SK-N-SH (cell line): Measurements from ENCODE around the gene TEX264.

Source experiments
- CHD2 ChIP-seq: fragments of 150-350 bp; IDR thresholded peaks from 2 replicates; pipeline ENCODE4 v1.6.1; 2018; ENCODE audit warnings: low read length; ENCODE audit not compliant: partially characterized antibody
- CTCF ChIP-seq: fragments of 200-600 bp; sonication (generic); IDR thresholded peaks from 2 replicates; pipeline ENCODE4 v1.6.1; 2017; ENCODE audit warnings: antibody characterized with exemption, mild to moderate bottlenecking, moderate library complexity
- SIN3A ChIP-seq: IDR thresholded peaks from 2 replicates; pipeline ENCODE4 v1.6.1; 2012; ENCODE audit warnings: low read depth, mild to moderate bottlenecking, low read length, moderate library complexity, borderline replicate concordance

- TF ChIP-seq CTCF, result peak; percentile 71
- TF ChIP-seq CHD2, result no peak
- no peak for TF ChIP-seq SIN3A
Measured at GRCh38 chr3:51718547-51719409, 47.7 kb downstream of the TEX264 start.
